Hematopoietic multipotent progenitor cell treated with erythropoietin and hydrocortisone succinate and interleukin-3 and kit ligand, for 4 days (in vitro differentiated cells): ENCODE data around the gene SMARCA4.
"Not testable (repeated sequence)": the region's sequence is repeated elsewhere in the genome, so short reads cannot be mapped to it uniquely, and the experiment has no call there.

ENCODE experiments used
- DNase-seq: peaks from one replicate; pipeline ENCODE4 v3.0.0-alpha.2; 2015

The SMARCA4 gene

DNA sequence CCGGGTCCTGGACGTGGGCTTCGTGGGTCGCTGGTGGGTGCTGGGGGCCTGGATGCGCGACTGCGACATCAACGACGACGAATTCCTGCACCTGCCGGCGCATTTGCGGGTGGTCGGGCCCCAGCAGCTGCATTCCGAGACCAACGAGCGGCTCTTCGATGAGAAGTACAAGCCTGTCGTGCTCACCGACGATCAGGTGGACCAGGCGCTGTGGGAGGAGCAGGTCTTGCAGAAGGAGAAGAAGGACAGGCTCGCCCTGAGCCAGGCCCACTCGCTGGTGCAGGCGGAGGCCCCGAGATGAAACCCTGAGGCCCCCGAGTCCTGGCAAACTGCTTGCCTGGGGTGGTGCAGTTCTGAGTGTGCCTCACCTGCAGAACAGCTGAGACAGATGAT, 31.4 kb upstream of the SMARCA4 start:
- DNase-seq: peak; percentile 14

DNA sequence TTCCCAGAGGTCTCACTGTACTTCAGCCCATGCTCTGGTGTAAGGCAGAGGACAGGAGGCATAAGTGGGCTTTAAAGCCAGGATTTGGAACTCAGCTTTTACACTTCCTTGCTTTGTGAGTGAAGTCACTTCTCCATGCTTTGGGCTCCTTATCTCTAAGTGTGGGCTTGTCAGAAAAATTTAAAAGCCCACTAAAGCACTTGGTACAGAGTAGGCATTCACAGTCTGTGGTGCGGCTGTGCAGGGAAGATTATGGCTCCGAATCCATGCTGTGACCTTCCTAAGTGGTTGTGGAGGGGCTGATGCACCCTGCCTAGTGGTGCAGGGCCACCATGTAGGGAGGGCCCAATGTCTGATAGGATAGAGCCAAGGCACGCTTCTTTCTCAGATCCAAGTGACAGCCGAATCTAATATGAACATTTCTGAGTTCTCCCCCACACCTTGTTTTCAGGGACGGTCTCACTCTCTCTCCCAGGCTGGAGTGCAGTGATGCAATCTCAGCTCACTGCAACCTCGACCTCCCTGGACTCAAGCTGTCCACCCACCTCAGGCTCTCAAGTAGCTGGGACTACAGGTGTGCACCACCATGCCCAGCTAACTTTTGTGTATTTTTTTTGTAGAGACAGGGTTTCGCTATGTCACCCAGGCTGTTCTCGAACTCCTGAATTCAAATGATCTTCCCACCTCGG, 25.3 kb upstream of the SMARCA4 start:
- peak; percentile 70 for DNase-seq

DNA sequence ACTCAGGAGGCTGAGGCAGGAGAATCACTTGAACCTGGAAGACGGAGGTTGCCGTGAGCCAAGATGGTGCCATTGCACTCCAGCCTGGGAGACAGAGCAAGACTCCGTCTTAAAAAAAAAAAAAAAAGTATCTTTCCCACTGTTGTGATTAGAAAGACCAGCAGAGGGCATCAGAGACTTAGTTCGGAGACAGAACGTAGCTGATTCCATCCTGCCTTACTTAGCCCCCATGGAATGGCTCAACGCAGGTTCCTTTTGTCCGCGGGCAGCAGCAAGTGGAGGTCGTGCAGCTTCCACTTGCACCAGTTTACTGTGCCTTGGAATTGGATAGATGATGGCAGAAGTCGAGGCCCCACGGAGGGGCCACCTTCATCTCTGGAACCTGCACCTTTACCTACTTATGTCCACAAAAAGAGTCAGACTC, 24.2 kb upstream of the SMARCA4 start:
- peak; percentile 92 for DNase-seq

DNA sequence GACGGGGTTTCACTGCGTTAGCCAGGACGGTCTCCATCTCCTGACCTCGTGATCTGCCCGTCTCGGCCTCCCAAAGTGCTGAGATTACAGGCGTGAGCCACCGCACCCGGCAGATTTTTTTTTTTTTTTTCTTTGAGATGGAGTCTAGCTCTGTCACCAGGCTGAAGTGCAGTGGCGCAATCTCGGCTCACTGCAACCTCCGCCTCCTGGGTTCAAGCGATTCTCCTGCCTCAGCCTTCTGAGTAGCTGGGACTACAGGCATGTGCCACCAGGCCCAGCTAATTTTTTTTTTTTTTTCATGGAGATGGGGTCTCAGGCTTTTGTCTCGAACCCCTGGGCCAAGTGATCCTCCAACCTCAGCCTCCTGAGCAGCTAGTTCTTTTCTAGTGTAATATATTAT, 19.2 kb upstream of the SMARCA4 start:
- DNase-seq: not testable (repeated sequence)

DNA sequence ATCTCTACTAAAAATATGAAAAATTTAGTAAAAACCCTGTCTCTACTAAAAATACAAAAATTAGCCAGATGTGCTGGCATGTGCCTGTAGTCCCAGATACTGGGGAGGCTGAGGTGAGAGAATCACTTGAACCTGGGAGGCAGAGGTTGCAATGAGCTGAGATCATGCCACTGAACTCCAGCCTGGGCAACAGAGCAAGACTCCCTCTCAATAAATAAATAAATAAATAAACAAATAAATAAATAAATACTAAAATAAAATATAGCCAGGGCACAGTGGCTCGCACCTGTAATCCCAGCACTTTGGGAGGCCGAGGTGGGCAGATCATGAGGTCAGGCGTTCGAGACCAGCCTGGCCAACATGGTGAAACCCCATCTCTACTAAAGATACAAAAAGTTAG, 17.4 kb upstream of the SMARCA4 start:
- DNase-seq: not testable (repeated sequence)

DNA sequence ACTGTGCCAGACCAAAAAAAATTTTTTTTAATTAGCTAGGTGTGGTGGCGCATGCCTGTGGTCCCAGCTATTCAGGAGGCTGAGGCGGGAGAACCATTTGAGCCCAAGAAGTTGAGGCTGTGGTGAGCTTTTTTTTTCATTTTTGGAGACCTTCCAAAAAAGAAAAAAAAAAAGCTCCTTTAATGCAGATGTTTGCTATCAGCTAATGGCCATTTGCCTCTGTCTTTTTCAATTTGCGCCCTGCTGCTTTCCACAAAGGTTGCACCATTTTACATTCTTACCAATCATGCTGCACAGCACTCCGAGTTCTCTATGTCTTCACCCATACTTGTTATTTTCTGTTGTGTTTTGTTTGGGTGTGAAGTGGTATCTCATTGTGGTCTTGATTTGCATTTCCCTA, 15.6 kb upstream of the SMARCA4 start:
- peak; percentile 46 for DNase-seq

DNA sequence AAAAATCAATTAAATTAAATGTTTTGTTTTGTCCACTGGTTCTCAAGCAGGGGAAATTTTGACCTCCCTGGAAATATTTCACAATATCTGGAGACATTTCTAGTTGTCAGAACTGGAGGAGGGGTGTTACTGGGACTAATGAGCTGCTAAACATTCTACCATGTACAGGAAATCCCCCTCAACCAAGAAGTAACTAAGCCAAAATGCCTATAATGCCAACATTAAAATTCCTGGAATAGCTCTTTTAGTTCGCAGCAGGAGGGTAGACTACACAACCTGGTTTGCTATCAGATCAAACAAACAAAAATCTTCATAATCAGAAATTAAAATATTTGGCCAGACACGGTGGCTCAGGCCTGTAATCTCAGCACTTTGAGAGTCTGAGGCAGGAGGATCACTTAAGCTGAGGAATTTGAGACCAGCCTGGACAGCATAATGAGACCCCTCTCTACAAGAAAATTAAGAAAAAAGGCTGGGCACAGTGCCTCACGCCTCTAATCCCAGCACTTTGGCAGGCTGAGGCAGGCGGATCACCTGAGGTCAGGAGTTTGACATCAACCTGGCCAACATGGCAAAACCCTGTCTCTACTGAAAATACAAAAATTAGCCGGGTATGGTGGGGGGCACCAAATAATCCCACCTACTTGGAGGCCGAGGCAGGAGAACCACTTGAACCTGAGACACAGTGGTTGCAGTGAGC, 13.7 kb upstream of the SMARCA4 start:
- no peak for DNase-seq

DNA sequence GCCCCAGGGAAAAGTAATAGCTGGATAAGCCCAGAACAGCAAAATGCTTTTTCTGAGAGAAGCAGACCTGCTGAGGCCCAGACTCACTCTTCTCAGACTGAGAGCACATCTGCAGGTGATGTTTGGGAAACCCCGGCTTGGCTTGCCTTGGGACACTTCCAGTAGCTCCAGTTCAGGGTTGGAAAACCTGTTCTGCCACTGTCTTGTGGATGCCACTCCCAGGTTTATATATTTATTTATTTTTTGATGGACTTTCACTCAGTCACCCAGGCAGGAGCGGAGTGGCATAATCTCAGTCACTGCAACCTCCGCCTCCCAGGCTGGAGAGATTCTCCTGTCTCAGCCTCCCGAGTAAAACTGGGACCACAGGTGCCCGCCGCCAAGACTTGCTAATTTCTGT, 8.0 kb upstream of the SMARCA4 start:
- DNase-seq: no peak

DNA sequence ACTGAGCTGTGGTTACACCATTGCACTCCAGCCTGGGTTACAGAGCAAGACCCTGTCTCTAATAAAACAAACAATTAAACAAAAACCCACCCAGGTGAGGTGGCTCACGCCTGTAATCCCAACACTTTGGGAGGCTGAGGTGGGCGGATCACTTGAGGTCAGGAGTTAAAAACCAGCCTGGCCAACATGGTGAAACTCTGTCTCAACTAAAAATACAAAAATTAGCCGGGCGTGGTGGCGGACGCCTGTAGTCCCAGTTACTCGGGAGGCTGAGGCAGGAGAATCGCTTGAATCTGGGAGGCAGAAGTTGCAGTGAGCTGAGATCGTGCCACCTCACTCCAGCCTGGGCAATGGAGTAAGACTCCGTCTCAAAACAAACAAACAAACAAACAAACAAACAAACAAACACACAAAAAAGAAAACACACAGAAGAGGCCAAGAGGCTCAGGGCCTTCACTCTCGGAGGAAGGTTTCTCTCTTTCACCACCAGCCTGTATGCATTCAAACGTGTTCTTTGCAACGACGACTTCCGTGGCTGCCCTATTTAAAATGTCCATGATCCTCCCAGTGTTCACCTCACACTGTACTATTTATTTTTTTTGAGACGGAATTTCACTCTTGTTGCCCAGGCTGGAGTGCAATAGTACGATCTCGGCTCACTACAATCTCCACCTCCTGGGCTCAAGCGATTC, 1.4 kb upstream of the SMARCA4 start:
- not testable (repeated sequence) for DNase-seq

DNA sequence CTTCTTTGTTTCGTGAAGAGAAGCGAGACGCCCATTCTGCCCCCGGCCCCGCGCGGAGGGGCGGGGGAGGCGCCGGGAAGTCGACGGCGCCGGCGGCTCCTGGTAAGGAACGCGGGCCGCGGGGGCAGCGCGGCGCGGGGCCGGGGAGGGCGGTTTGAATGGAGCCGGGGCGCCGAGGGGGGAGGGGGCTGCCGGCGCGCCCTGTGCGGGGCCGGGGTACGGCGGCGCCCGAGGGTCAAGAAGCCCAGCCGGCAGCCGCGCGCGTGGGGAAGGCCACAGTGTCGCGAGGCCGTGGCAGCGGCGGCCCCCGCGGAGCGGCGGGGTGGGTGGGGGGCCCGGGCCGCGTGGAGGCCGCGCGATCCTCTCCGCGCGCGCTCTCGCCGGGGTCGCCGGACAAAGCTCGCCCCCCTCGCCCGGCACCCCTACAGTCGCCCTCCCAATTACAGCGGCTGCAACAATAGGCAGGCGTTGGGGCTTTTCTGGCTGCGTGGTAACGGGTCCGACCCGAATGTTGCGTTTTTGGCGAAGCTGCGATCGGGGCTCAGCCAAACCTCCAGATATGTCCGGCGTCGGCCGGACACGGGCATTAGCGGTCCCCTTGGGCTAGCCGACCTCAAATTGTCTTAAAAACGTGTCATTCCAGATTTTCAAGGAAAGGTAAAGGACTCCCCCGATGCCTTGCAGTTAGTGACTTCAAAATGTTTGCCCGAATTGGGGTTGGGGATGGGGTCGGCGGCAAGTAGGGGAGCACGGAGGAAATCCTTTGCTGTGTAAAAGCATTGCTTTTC, 437 bp downstream of the SMARCA4 start:
- DNase-seq: peak; percentile 60

DNA sequence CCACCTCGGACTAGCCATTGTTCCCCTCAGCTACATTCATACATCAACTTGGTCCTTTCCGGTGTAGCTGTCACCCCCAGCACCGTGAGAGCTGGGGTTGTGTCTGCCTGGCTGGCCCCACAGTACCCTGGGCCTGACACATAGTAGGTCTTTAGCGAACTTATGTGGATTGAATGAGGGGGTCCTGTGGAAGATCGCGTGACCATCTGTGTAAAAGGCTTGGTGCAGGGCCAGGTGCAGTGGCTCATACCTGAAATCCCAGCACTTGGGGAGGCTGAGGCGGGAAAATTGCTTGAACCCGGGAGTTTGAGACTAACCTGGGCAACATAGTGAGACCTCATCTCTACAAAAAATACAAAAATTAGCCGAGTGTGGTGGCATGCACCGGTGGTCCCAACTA, 2.0 kb downstream of the SMARCA4 start:
- no peak for DNase-seq

DNA sequence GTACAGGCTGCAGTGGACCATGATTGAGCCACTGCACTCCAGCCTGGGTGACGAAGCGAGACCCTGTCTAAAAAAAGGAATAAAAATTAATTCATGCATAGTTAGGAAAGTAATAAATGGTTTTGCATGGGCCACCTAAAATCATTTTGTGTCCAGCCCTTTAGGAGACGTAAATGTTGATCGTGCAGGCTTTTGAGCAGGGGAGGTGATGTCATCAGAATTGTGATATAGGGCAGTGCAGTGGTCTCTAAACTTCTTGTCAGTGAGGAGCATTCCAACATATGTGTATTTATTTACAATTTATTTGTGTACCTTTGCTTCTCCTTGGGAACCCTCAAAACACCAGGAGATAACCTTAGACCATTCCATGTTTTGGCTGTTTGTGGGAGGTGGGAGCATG, 3.0 kb downstream of the SMARCA4 start:
- DNase-seq: no peak

DNA sequence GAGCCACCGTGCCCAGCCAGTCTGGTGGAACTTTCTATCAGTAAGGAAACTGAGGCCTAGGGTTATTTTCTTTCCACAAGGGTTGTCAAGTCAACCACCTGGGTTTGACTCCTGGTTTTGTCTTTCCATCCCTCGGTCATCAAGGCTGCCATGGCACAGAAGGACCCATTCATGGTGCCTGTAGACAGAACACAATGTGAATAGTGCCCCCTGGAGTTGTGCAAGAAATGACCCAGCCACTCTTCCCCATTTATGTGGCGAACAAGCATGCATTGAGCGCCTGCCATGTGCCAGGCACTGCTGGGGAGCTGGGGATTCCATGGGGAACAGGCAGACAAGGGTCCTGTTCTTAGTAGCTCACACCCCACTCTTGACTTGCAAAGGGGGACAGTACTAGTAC, 4.1 kb downstream of the SMARCA4 start:
- no peak for DNase-seq

DNA sequence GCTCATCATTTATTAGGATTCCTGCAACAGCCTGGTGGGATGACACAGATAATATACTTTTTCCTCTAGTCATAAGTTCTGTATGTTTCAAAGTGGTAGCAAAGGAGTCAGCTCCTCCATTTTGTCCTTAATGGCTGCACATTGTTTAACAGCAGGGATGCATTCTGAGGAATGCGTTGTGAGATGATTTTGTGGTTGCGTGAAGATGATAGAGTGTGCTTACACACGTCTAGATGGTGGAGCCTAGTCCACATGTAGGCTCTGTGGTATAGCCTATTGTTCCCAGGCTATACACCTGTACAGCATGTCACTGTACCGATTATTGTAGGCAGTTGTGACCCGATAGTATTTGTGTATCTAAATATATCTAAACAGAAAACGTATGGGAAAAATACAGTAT, 4.6 kb downstream of the SMARCA4 start:
- DNase-seq: no peak

DNA sequence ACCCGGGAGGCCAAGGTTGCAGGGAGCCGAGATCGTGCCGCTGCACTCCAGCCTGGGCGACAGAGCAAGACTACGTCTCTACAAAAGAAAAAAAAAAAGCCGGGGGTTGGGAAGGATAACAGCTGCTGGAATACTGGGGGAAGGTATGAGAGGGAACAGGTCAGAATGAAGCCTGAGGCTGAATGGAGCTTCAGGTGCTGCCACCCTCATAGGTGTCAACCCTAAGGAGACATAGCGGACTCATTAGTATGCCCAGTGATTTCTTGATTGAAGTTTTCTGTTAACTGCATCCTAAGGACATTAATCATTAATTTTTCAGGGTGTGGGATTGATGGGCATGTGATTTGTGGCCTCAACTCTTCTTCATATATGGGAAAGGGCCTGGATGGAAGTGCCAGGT, 6.0 kb downstream of the SMARCA4 start:
- DNase-seq: no peak

DNA sequence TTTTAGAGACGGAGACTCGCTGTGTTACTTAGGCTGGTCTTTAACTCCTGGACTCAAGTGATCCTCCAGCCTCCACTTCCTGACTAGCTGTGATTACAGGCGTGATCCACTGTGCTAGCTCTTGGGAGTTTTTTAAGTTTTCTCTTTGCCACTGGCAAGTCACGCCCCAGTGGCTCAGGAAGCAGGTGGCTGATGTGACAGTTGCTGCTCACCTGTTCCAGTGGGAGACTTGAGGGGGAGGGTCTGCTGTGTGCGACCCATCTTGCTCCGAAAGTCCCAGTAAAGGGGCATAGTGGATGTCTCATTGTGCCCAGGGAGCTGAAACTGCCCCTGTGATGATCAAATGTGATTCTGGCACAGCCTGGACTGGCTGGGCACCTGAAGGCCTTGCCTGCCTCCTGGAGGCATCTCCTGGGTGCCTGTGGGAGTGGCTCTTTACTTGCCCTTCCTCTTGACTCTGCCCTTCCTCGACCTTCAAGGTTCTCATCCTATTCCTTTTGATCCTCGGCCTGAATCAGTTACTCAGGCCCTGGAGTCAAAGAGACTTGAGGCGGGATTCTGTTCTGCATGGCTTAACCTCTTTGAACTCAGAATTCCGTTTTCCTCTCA, 7.8 kb downstream of the SMARCA4 start:
- no peak for DNase-seq

DNA sequence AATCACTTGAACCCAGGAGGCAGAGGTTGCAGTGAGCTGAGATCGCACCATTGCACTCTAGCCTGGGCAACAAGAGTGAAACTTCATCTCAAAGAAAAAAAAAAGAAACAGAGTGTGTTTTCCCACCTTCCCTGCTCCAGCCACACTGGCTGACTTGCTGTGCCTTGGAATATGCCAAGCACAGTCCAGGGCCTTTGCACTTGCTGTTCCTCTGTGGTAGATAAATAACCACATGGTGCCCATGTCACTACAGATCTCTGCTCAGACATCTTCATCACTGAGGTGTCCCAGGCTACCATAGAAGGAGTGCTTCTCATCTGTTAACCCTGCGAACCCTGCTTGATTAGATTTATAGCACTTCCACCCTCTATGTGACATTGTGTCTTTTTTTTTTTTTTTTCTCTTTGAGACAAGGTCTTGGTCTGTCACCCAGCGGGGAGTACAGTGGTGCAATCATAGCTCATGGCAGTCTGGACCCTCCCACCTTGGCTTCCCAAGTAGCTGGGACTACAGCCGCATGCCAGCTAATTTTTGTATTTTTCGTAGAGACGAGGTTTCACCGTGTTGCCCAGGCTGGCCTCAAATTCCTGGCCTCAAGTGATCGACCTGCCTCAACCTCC, 10.4 kb downstream of the SMARCA4 start:
- DNase-seq: no peak

DNA sequence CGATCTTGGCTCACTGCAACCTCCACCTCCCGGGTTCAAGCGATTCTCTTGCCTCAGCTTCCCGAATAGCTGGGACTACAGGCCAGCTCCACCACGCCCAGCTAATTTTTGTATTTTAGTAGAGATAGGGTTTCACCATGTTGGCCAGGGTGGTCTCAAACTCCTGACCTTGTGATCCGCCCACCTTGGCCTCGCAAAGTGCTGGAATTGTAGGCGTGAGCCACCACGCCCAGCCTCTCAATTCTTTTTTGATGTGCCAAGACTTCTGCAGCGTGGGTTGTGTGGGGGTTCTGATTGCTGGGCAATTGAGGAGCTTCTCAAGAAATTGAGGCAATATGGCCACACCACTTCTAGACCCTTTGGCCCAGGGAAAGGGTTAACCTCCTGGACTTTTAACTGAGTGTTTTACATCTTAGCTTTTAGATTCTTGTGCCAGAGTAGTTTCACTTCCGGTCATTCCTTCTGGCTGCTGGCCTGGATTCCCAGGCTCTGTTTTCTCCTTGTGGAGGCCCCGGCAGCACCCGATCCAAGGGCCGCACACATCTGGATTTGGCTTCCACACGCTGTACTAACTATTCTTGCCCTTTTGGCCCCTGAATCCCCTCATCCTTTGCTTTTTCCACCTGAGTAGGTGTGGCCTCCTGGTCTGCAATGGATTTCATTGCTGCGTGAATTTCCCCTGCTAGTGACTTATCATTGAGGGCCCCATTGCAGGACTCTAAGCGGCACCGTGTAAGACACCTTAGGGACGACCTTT, 14.7 kb downstream of the SMARCA4 start:
- no peak for DNase-seq

DNA sequence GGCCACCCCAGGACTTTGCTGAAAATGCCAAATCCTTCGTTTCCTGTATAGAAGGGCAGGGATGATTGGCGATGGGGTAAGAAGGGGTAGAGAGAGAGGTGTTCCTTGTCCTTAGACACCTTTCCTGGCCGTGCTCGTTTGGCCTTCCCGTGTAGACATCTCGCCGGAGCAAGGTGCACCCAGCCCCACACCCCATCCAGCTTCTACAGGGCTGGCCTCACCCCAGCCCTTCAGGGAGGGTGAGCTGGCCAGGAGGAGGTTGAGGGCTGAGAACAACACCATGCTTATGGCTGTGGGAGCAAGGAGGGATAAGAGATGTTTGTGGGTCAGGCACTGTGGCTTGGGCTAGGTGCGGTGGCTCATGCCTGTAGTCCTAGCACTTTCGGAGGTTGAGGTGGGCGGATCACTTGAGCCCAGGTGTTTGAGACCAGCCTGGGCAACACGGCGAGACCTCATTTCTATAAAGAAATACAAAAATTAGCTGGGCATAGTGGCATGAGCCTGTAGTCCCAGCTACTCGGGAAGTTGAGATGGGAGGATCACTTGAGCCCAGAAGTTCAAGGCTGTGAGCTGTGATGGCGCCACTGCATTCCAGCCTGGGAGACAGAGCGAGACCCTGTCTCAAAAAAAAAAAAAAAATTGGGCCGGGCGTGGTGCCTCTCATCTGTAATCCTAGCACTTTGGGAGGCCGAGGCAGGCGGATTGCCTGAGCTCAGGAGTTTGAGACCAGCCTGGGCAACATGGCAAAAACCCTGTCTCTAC, 15.5 kb downstream of the SMARCA4 start:
- no peak for DNase-seq

DNA sequence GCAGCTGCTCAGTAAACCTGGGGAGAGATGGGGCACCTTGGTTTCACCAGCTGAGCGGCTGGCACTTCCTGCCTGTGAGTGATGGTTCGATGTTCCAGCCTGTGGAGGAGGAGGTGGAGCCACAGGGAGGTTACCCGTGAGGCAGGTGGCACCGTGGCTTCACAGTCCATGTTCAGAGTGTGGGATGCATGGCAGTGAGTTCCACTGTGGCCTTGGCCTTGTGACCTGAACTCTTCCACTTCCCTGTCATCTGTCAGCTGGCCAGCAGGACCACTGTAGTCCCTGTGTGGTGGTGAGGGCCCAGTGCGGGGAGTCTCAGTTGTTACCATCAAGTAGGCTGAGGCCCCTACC, 16.9 kb downstream of the SMARCA4 start:
- DNase-seq: no peak

DNA sequence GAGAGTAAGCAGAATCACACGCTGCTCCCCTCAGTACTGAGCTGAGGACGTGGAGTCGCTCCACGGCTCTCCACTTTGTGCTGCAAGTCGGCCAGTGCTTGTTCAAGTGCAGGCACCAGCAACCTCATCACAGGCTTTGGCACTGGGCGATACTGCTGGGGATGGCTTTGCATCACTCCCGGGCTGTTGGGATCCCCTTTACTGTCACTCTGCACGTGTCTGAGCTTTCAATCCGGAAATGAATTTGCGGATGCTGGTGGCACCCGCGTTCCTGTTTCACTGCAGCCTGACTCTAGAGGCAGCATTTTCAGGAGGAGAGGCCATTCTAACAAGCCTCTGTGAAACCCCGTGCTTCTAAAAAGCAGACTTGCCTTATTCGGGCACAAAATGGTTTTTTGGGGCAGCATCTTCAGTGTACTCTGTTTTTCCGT, 19.1 kb downstream of the SMARCA4 start:
- peak; percentile 61 for DNase-seq
